ENCODE data around the gene TLE5. TPM values are rescaled to one million over a fixed set of nuclear protein-coding genes. Genes with fewer than 3 reads are reported as not detected.

Gene TLE5
- total and polyA plus RNA-seq, 9 of the 15 experiments (the other 6 are each of a cell fraction or from before 2014, with no cell fraction given) = 2.0 to 347 (median 235) TPM

DNA sequence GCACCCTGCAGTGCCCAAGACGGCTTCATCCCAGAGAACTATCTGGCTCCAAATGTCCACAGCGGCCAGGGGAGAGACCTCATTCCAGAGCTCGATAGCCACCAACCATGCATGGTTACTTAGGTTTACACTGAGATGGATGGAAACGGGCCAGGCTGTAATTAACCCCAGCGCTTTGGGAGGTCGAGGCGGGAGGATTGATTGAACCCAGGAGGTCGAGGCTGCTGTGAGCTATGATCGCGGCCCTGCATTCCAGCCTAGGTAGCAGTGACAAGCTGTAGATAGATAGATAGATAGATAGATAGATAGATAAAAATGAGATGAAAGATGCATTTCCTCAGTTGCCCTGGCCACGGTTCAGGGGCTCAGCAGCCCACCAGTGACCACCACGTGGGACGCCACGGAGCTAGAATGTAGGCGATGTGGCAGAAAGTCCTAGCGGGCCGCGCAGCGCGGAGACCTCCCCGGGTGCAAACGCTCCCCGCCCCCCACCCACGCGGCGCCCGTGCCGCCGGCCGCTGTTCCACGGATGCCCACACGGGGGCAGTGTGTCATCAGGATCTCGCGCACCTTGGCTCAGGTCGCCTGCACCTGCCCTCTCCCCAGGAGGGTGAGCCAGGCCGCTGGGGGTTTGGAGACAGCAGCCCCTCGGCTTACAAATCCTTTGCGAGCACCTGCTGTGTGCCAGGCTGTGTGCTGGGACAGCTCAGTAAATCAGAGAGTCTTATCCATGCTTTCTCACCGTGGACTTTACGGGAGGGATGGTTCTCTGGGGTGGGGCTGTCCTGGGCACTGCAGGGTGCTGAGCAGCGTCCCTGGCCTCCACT lies 13.5 kb upstream of the TLE5 start (continued):
- TF ChIP-seq, protein P1, sequence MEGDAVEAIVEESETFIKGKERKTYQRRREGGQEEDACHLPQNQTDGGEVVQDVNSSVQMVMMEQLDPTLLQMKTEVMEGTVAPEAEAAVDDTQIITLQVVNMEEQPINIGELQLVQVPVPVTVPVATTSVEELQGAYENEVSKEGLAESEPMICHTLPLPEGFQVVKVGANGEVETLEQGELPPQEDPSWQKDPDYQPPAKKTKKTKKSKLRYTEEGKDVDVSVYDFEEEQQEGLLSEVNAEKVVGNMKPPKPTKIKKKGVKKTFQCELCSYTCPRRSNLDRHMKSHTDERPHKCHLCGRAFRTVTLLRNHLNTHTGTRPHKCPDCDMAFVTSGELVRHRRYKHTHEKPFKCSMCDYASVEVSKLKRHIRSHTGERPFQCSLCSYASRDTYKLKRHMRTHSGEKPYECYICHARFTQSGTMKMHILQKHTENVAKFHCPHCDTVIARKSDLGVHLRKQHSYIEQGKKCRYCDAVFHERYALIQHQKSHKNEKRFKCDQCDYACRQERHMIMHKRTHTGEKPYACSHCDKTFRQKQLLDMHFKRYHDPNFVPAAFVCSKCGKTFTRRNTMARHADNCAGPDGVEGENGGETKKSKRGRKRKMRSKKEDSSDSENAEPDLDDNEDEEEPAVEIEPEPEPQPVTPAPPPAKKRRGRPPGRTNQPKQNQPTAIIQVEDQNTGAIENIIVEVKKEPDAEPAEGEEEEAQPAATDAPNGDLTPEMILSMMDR (IDR thresholded peaks at IDR 0.05 in 2 of 3, conservative IDR thresholded peaks at IDR 0.05 in 1 of 3; ENCODE audit: insufficient read depth in 2 of 3, low read depth in 1 of 3, low read length in 3 of 3) = peak; percentile 85 to 92 (median 91)
- TF ChIP-seq ARID1B (IDR thresholded peaks at IDR 0.05) (0 out of 2 replicates have a peak, but pooled peaks have one; percentile 15), OTX1 (CRISPR knock-in tag; IDR thresholded peaks at IDR 0.05) (no peak), U2AF2 (optimal IDR thresholded peaks at IDR 0.05; ENCODE audit: low read depth, low read length) (no peak), ZZZ3 (IDR thresholded peaks at IDR 0.05) (no peak), ZNF764 (CRISPR knock-in tag; IDR thresholded peaks at IDR 0.05; ENCODE audit: low read depth) (no peak), PML (IDR thresholded peaks at IDR 0.05; ENCODE audit: low read length) (no peak), MCM3 (IDR thresholded peaks at IDR 0.05) (no peak), TEAD1 (CRISPR knock-in tag; IDR thresholded peaks at IDR 0.05) (0 out of 4 replicates have a peak, but pooled peaks of 1 of the 2 experiments have one; percentile 57), POLR2G (IDR thresholded peaks at IDR 0.05; ENCODE audit: low read depth, low read length) (no peak), ZNF253 (CRISPR knock-in tag; conservative IDR thresholded peaks at IDR 0.05) (no peak), HDAC3 (IDR thresholded peaks at IDR 0.05; ENCODE audit: borderline replicate concordance, partially characterized antibody) (no peak), HDGF (IDR thresholded peaks at IDR 0.05) (no peak), RAD51 (IDR thresholded peaks at IDR 0.05; ENCODE audit: borderline replicate concordance, low read depth) (no peak), NCOA4 (IDR thresholded peaks at IDR 0.05; ENCODE audit: partially characterized antibody) (no peak), NFIX (CRISPR knock-in tag; IDR thresholded peaks at IDR 0.05; ENCODE audit: low read depth) (no peak), LEF1 (IDR thresholded peaks at IDR 0.05) (no peak), EGR1 (conservative IDR thresholded peaks at IDR 0.05) (peak; percentile 95)
- TF ChIP-seq, protein P2, sequence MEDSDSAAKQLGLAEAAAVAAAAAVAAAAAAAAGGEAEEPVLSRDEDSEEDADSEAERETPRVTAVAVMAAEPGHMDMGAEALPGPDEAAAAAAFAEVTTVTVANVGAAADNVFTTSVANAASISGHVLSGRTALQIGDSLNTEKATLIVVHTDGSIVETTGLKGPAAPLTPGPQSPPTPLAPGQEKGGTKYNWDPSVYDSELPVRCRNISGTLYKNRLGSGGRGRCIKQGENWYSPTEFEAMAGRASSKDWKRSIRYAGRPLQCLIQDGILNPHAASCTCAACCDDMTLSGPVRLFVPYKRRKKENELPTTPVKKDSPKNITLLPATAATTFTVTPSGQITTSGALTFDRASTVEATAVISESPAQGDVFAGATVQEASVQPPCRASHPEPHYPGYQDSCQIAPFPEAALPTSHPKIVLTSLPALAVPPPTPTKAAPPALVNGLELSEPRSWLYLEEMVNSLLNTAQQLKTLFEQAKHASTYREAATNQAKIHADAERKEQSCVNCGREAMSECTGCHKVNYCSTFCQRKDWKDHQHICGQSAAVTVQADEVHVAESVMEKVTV (CRISPR knock-in tag; IDR thresholded peaks at IDR 0.05) = peak; percentile 78
- TF ChIP-seq, protein P3, sequence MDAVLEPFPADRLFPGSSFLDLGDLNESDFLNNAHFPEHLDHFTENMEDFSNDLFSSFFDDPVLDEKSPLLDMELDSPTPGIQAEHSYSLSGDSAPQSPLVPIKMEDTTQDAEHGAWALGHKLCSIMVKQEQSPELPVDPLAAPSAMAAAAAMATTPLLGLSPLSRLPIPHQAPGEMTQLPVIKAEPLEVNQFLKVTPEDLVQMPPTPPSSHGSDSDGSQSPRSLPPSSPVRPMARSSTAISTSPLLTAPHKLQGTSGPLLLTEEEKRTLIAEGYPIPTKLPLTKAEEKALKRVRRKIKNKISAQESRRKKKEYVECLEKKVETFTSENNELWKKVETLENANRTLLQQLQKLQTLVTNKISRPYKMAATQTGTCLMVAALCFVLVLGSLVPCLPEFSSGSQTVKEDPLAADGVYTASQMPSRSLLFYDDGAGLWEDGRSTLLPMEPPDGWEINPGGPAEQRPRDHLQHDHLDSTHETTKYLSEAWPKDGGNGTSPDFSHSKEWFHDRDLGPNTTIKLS (IDR thresholded peaks at IDR 0.05; ENCODE audit: borderline replicate concordance, low read depth) = no peak
- TF ChIP-seq, protein P4, sequence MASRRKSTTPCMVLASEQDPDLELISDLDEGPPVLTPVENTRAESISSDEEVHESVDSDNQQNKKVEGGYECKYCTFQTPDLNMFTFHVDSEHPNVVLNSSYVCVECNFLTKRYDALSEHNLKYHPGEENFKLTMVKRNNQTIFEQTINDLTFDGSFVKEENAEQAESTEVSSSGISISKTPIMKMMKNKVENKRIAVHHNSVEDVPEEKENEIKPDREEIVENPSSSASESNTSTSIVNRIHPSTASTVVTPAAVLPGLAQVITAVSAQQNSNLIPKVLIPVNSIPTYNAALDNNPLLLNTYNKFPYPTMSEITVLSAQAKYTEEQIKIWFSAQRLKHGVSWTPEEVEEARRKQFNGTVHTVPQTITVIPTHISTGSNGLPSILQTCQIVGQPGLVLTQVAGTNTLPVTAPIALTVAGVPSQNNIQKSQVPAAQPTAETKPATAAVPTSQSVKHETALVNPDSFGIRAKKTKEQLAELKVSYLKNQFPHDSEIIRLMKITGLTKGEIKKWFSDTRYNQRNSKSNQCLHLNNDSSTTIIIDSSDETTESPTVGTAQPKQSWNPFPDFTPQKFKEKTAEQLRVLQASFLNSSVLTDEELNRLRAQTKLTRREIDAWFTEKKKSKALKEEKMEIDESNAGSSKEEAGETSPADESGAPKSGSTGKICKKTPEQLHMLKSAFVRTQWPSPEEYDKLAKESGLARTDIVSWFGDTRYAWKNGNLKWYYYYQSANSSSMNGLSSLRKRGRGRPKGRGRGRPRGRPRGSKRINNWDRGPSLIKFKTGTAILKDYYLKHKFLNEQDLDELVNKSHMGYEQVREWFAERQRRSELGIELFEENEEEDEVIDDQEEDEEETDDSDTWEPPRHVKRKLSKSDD (conservative IDR thresholded peaks at IDR 0.05; ENCODE audit: low read length) = no peak; the same call in 1 of the 2 replicates

Measured in K562 (cell line).